HG03108 (cell line): Measurements from ENCODE around the gene SGMS1.

Experiments
- ATAC-seq: cut with Tn5 transposase; IDR thresholded peaks from one replicate; pipeline ENCODE4 v1.9.1; 2021; ENCODE audit warnings: moderate library complexity; ENCODE audit not compliant: unreplicated experiment

The SGMS1 gene

DNA sequence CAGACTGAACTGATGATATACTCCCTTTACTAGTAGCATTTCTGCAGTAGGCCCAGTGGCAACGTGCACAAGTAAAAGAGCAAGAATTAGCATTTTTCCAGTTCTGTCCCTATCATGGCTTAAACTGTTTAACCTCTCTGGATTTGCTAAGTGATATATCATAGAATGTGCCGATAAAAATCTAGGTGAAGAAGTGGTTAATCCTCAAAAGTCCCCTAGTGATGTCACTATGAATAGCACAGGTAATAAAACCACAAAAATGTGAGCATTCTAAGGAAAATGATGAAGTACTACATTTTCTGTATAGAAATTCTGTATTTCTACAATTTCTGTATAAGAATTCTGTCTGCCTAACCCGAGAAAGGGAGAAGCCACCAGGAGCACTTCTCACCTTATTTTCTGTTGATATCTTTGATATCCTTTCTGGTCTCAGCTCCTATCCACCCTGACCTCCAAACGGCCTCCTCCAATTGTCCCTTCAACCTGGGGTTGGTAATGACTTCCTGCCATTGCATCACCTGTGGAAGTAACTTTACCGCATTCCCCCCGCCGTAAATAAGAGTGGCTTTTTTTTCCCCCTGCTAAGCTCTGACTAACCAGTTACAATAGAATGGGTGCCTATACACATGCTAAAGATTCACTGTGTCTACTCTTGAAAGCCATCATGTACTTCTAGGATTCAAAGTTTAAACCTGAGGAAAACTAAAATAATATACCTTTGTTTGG lies 216.5 kb downstream of the SGMS1 start:
- no peak for ATAC-seq

DNA sequence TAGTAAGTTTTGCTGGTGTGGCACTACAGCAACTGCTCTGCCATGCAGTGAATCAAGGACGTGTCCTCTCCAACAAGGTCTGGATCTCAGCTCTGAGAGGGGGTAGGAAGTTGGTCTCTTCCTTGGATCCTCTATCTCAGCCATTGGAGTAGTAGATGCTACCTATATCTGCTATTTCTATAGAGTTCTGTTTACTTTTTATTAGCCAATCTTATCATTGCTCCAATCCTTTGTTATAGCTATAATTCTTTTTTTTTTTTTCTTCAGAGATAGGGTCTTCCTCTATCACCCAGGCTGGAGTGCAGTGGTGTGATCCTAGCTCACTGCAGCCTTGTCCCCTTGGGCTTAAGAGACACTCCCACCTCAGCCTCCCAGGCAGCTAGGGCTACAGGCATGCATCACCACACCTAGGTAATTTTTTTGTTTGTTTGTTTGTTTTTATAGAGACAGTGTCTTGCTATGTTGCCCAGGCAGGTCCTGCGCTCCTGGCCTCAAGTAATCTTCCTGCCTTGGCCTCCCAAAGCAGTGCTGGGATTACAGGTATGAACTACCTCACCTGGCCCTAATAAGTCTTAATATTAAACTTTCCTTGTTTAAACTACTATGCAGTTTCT lies 217.2 kb downstream of the SGMS1 start:
- ATAC-seq, result no peak

DNA sequence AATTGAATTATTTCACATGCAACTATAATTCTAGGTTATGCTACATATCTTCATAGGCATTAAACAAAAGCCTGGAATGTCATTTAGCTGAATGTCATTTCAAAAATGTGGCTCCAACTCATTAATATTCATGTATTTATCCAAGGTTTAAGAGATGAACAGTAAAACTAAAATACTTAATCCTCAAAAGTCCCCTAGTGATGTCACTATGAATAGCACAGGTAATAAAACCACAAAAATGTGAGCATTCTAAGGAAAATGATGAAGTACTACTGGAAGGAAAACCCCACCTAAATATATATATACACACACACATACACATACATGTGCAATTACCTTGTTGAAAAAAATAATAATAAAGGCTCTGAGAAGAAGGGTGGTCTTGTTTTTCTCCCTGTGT lies 218.0 kb downstream of the SGMS1 start:
- ATAC-seq, result no peak

- ATAC-seq, result no peak
These were observed 219.6 kb downstream of the SGMS1 start for GRCh38 chr10:50404021-50404773.

GRCh38 chr10:50403074-50403473 lies 220.7 kb downstream of the SGMS1 start:
- ATAC-seq, result no peak

- ATAC-seq, result no peak
These were observed 221.3 kb downstream of the SGMS1 start for GRCh38 chr10:50402466-50402865.

DNA sequence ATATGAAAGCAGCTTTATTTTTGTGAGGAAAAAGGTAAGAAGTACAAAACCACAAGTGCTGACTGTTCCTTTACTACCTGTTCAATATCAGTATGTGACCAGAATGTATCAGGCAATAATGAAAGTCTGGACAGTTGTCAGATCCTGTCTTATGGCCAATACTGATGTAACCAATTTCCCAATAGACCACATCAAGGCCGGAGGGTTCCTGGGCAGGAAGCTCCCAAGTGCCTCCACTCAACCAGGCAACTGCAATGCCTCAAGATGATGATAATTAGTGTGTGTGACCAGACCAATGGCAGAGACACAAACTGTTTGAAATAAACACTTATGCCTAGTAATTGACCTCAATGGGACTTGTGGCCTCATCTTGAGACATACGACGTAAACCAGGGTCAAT lies 223.1 kb downstream of the SGMS1 start:
- ATAC-seq, result no peak

DNA sequence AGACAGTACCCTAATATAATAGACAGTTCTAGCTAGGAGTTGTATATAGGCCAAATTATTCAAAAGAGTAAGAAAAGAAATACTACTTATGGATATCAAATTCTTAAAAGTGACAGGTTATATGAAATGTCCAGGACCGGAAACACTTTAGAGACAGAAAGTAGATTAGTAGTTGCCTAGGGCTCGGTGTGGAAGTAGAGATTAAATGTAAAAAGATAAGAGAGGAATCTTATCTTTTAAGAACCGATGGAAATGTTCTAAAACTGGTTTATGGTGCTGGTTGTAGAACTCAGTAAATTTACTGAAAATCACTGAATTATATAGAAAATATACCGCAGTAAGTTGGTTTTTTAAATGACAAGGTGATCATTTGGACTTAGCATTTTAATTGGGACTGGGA lies 224.9 kb downstream of the SGMS1 start:
- no peak for ATAC-seq

- no peak for ATAC-seq
These were observed 225.4 kb downstream of the SGMS1 start for GRCh38 chr10:50398381-50398780.

DNA sequence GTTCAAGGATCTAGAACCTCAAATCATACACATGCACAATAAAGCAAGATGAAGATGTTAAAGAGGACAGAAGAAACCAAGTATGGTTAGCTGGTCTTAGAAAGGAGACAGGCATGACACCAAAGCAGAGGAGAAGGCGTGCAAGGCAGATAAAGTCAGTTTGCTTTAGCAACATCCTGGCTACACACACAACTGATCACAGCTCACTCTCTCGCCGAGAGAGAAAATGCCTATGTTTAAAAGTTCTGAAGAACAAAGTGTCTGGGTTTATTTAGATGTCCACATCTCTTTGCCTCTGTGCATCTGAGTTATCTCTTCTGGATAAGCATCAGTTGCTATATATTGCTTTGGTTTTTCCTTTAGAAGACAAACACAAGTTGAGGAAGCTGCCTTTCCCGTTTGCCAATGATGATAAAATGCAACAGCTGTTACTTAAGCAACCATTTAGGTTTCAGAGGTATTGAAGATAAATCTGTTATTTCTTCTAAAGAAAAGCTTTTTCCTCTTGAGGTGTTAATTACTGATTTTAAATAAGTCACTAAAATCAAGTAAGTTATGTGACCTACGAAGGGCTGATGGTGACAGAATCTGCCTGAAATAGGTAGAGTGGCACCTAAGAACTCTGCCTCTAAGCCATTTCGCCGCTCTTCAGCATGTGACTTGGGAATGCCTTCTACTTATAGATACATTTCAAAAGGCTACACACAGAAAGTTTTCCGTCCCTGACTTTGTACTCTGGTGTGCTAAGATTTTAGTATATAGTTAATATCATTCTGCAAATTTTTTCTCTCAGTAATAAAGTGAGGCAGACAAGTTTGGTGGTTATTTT lies 226.2 kb downstream of the SGMS1 start:
- ATAC-seq, result peak; percentile 35

DNA sequence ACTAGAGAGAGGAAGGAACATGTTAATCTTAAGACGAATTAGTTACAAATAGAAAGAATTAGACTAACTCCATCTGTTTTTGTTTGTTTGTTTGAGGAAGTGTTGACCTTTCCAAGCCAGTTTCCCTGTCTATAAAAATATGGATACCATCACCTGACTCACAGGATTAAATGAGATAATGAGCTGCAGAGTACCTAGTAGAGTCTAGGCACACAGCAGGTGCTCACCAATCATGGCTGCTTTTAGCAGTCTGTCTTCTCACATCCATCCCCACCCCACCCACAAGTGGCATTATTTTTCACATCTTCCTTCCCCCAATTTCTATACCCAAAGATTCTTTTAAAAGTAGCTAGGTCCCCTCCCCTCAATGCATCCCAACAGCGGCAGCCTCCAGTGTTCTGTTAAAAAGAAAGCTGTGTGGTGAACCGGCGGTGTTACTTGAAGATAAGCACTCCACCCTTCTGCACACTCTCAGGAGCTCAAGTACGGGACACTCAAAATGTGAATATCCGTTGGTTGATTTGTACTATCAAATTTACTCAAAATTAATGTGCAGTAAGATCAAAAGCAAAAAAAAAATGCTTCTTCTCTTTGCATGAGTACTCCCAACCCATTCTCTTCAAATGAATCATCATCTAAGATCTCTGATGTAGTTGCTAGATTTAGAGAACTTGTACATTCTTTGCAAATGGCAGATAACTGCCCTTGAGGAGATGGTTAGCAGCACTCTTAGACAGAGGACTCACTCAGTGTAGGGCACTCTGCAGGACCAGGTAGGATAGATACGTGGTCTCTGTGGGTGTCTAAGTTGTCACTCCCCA lies 227.1 kb downstream of the SGMS1 start:
- peak; percentile 51 for ATAC-seq

- no peak for ATAC-seq
These were observed 227.9 kb downstream of the SGMS1 start for GRCh38 chr10:50395851-50396250.

- no peak for ATAC-seq
These were observed 228.5 kb downstream of the SGMS1 start for GRCh38 chr10:50395271-50395670.

GRCh38 chr10:50394832-50395231 lies 228.9 kb downstream of the SGMS1 start:
- ATAC-seq, result no peak

DNA sequence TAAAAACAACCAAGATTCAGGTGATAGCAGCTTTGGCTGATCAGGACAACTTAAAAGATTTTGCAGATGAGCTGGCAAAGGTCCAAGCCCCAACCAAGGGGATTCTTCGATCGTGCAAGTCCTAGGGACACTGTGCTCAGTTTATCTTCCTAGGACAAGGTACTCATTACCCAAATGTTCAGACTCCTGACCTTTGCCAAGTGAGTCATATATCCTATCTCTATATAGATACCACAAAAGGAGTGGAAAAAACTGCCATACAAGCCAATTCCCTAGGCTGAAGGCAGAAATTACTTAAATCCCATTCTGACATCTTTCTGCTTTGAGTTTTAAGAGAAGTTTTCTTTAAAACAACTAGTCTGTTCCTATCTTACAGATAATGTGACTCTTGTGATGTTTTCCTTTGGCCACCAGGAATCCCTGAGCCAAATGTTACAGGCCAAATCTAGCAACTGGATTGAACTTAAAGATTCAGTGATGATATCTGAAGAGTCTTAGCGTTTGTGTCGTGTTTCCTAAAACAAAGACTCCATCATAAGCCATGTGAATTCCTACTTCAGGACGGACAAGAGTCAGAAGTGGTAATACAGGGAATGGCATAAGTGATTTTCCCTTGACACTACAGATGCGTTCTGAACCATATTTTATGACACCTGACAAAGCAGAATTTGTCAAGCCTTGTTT lies 229.8 kb downstream of the SGMS1 start:
- no peak for ATAC-seq

GRCh38 chr10:50392966-50393718 lies 230.6 kb downstream of the SGMS1 start:
- ATAC-seq, result no peak

DNA sequence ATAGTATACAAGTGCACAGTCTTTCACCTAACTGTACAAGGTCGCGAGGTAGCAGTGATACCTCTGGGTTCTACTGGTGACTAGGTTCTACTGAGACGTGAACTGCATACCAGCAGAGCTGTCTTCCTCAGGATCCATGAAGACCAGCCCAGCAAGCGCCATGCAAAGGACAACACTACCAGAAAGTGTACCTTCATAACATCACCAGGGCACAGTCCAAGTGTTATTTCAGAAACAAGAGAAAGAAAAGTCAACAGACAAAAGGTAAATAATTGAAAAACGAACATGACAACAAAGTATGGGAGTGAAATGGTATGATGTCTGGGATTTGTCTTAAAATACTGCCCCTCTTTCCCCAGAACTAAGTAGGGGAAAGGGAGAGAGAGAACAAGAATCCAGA lies 231.3 kb downstream of the SGMS1 start:
- no peak for ATAC-seq

DNA sequence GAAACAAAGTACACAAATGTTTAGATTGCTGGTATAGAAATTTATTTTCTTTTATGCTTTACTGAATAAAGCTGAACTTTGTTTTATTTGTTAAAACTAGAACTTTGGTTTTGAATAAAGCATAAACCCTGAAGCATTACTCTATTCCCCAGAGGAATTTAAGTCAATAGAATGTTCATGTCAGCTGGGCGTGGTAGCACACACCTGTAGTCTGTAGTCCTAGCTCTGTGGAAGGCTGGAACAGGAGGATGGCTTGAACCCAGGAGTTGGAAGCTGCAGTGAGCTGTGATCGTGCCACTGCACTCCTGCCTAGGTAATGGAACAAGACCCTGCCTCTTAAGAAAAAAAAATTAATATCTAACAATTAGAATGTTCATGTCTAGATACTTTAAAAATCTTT lies 233.5 kb downstream of the SGMS1 start:
- no peak for ATAC-seq

GRCh38 chr10:50388181-50388580 lies 235.6 kb downstream of the SGMS1 start:
- ATAC-seq, result no peak
